HL-60 (cell line): Measurements from ENCODE around the gene RIC3.

Source experiments
- GABPA ChIP-seq: IDR thresholded peaks from 2 replicates; pipeline ENCODE4 v1.6.1; 2012; ENCODE audit warnings: low read depth
- POLR2AphosphoS5 ChIP-seq: IDR thresholded peaks from 2 replicates; pipeline ENCODE4 v1.6.1; 2012; ENCODE audit warnings: low read depth
- TF ChIP-seq, protein P1 (sequence below): IDR thresholded peaks from one replicate; pipeline ENCODE4 v1.5.1; 2011; ENCODE audit warnings: low read length, control low read depth, inconsistent platforms; ENCODE audit not compliant: insufficient read depth
- TF ChIP-seq, protein P2 (sequence below): IDR thresholded peaks from 2 replicates; pipeline ENCODE4 v1.6.1; 2012; ENCODE audit warnings: low read depth; ENCODE audit not compliant: insufficient replicate concordance

DNA sequence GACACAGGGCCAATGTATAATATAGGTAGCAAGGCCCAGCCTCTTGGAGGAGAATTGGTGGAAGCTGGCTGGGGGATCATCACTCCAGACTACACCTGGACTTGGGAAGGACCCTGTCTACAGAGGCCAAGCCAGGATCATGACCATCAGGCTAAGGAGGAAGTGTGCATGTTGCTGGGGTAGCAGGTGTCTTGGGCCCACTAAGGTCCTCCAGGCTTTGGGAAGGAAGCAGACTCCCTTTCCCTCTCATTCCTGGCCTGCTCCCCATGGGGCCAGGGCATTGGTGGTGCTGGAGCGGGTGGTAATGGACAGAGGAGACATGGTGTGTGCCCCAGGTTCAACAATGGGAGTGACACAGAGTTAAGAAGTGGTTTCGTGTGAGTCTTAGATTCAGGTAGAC, 103.8 kb downstream of the RIC3 start:
- TF ChIP-seq, protein P1, sequence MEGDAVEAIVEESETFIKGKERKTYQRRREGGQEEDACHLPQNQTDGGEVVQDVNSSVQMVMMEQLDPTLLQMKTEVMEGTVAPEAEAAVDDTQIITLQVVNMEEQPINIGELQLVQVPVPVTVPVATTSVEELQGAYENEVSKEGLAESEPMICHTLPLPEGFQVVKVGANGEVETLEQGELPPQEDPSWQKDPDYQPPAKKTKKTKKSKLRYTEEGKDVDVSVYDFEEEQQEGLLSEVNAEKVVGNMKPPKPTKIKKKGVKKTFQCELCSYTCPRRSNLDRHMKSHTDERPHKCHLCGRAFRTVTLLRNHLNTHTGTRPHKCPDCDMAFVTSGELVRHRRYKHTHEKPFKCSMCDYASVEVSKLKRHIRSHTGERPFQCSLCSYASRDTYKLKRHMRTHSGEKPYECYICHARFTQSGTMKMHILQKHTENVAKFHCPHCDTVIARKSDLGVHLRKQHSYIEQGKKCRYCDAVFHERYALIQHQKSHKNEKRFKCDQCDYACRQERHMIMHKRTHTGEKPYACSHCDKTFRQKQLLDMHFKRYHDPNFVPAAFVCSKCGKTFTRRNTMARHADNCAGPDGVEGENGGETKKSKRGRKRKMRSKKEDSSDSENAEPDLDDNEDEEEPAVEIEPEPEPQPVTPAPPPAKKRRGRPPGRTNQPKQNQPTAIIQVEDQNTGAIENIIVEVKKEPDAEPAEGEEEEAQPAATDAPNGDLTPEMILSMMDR = no peak
- TF ChIP-seq, protein P2, sequence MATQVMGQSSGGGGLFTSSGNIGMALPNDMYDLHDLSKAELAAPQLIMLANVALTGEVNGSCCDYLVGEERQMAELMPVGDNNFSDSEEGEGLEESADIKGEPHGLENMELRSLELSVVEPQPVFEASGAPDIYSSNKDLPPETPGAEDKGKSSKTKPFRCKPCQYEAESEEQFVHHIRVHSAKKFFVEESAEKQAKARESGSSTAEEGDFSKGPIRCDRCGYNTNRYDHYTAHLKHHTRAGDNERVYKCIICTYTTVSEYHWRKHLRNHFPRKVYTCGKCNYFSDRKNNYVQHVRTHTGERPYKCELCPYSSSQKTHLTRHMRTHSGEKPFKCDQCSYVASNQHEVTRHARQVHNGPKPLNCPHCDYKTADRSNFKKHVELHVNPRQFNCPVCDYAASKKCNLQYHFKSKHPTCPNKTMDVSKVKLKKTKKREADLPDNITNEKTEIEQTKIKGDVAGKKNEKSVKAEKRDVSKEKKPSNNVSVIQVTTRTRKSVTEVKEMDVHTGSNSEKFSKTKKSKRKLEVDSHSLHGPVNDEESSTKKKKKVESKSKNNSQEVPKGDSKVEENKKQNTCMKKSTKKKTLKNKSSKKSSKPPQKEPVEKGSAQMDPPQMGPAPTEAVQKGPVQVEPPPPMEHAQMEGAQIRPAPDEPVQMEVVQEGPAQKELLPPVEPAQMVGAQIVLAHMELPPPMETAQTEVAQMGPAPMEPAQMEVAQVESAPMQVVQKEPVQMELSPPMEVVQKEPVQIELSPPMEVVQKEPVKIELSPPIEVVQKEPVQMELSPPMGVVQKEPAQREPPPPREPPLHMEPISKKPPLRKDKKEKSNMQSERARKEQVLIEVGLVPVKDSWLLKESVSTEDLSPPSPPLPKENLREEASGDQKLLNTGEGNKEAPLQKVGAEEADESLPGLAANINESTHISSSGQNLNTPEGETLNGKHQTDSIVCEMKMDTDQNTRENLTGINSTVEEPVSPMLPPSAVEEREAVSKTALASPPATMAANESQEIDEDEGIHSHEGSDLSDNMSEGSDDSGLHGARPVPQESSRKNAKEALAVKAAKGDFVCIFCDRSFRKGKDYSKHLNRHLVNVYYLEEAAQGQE = no peak
- TF ChIP-seq GABPA (no peak), POLR2AphosphoS5 (no peak)
